ENCODE data around the gene ULBP1. TPM values are rescaled to one million over a fixed set of nuclear protein-coding genes. Genes with fewer than 3 reads are reported as not detected.
"Not testable (repeated sequence)": the region's sequence is repeated elsewhere in the genome, so short reads cannot be mapped to it uniquely, and the experiment has no call there.

The ULBP1 gene
- total RNA-seq, 4 donors from 2014 or later = not detected

DNA sequence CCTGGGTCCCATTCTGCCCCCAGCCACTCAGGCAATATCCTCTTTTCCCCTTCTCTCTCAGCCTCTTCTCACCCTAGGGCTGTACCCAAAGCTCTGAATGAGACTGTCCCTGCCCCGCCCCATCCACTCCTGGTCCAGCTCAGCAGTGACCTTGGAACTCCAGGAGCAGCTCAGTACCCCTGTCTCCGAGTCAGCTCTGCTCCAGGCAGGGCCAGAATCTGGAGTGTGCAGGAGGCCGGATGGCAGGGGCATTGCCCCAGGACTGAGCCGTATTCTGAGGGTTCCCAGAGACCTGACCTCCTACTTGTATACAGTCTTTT lies 38.9 kb upstream of the ULBP1 start:
- Histone ChIP-seq H3K36me3 (no peaks in the 10 kb centered on the region), H3K27me3 (no peaks in the 10 kb centered on the region), H3K9me3 (no peaks in the 10 kb centered on the region), H3K4me3 (no peak overlapping the region), H3K27ac (no peak overlapping the region), H3K4me1 (peaks cover 3 to 12% (median 9%) of the 10 kb centered on the region in 4 donors)
- no peak for DNase-seq
- TF ChIP-seq, protein P1, sequence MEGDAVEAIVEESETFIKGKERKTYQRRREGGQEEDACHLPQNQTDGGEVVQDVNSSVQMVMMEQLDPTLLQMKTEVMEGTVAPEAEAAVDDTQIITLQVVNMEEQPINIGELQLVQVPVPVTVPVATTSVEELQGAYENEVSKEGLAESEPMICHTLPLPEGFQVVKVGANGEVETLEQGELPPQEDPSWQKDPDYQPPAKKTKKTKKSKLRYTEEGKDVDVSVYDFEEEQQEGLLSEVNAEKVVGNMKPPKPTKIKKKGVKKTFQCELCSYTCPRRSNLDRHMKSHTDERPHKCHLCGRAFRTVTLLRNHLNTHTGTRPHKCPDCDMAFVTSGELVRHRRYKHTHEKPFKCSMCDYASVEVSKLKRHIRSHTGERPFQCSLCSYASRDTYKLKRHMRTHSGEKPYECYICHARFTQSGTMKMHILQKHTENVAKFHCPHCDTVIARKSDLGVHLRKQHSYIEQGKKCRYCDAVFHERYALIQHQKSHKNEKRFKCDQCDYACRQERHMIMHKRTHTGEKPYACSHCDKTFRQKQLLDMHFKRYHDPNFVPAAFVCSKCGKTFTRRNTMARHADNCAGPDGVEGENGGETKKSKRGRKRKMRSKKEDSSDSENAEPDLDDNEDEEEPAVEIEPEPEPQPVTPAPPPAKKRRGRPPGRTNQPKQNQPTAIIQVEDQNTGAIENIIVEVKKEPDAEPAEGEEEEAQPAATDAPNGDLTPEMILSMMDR (IDR thresholded peaks at IDR 0.05) = no peak
- no peak for TF ChIP-seq POLR2A (IDR thresholded peaks at IDR 0.05)

DNA sequence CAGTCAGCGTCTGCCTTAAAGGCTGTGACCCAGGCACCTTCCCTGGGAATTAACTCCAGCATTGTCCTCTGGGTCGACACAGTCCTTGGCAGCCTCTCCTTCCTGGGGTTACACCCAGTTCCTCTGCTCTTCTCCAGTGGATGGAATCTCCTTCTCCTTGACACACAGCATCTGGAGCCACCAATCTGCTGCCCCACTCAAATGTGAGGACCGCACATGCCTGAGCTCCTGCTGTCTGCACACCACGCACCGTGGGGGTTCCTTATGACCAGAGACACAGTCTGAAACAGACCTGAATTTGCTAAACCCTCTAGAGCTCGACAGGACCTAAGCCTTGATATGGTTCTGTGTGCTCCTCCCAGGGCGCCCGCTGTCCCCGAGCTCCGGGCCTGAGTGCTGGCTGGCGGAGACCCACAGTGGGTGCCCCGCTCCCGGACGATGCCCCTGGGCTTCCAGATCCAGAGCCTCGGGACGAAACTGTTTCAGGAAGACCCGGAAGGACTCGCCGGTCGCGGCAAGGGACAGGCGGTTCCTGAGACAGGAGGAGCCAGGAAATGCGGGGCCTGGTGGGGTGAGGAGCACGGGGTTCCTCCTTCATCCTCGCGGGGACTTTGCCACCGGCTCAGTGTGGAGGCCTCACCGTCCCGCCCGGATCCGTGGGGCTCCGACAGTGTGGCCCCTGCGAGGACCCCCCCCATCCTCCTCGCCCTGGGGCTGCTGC lies 38.3 kb upstream of the ULBP1 start:
- DNase-seq = no peak
- no peak for TF ChIP-seq POLR2A (IDR thresholded peaks at IDR 0.05)
- TF ChIP-seq, protein P1 (IDR thresholded peaks at IDR 0.05) = no peak
- Histone ChIP-seq H3K4me3 (peak overlapping the region; percentile 23 to 57 (median 38)), H3K36me3 (no peaks in the 10 kb centered on the region), H3K9me3 (no peaks in the 10 kb centered on the region), H3K27ac (no peak overlapping the region), H3K4me1 (peaks cover 3 to 12% (median 9%) of the 10 kb centered on the region in 4 donors), H3K27me3 (no peaks in the 10 kb centered on the region)

DNA sequence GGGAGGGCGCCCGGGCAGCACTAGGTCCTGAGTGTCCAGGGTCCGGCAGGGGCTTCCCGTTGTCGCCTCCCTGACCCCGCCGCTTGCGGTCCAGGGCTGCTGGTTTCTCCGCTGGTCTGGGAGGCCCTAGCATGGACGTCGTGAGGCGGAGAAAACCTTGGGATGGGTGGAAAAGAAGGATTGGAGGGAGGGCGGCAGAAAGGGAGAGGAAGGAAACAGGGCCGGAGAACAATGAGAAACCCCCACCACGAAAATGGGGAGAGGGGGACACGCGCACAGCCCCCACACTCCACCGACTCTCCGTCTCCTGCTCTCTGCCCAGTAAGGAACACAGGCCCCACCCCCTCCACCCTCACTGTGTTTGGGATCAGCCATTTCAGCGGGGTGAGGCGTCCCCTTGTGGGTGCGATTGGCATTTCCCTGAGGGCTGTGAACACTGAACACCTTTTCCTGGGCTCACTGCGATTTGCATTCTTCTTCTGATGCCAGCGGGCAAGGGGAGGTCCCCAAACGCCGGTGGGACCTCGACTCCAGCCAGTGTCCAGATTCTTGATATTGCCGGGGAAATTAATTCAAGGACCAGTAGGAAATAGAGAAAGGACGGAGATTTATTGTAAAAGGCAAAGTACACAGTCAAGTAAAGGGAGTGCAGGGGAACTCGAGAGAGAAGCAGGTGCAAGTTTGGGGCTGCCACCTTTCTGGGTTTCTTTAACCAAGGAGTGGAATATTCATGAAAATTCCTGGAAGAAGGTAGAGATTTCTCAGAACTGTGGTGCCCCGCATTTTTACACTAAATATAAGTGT lies 37.6 kb upstream of the ULBP1 start:
- Histone ChIP-seq H3K36me3 (no peaks in the 10 kb centered on the region), H3K9me3 (no peaks in the 10 kb centered on the region), H3K27ac (no peak overlapping the region), H3K4me1 (peaks cover 3 to 12% (median 9%) of the 10 kb centered on the region in 4 donors), H3K4me3 (peak overlapping the region; percentile 23 to 57 (median 38)), H3K27me3 (no peaks in the 10 kb centered on the region)
- TF ChIP-seq, protein P1 (IDR thresholded peaks at IDR 0.05) = peak; percentile 54 to 96 (median 88)
- TF ChIP-seq POLR2A (IDR thresholded peaks at IDR 0.05) = no peak
- DNase-seq = peak; percentile 70 to 94 (median 90)

DNA sequence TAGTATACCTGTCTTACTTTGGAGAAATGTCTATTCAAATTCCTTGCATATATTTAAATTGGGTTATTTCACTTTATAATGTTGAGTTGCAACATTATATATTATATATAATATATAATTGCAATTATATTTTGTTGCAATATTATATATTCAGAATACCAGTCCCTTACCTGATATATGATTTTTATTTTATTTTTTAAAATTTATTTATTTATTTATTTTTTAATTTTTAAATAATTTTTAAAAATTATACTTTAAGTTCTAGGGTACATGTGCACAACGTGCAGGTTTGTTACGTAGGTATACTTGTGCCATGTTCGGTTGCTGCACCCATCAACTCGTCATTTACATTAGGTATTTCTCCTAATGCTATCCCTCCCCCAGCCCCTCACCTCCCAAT lies 36.7 kb upstream of the ULBP1 start:
- peaks cover 3 to 12% (median 9%) of the 10 kb centered on the region in 4 donors for H3K4me1 ChIP-seq
- not testable (repeated sequence) for H3K36me3 ChIP-seq, H3K27me3 ChIP-seq, DNase-seq, H3K4me3 ChIP-seq, H3K9me3 ChIP-seq, H3K27ac ChIP-seq

DNA sequence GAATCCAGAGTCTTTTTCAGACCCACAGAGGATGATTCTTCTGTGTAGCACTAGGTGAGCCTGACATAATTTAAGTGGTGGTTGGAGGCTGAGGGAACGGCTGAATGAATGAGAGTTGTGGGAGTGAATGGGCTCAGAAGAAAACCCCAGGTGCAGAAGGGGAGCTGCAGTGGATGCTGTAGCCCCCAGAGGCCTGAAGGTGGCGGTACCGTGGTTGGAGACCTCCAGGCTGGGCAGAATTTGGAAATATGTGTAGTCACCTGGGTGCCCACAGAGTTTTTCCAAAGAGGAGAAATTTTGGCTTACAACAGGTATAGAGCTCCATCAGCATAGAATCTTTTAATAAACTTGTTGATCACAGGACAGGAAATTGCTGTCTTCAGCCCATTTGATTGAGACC lies 34.3 kb upstream of the ULBP1 start:
- TF ChIP-seq, protein P1 (IDR thresholded peaks at IDR 0.05) = peak in 1 of 6 experiments; percentile 15
- no peak for TF ChIP-seq POLR2A (IDR thresholded peaks at IDR 0.05)
- Histone ChIP-seq H3K36me3 (no peaks in the 10 kb centered on the region), H3K27me3 (no peaks in the 10 kb centered on the region), H3K4me3 (no peak overlapping the region), H3K27ac (no peak overlapping the region), H3K4me1 (peaks cover 0 to 8% (median 5%) of the 10 kb centered on the region in 4 donors), H3K9me3 (no peaks in the 10 kb centered on the region)
- no peak for DNase-seq

DNA sequence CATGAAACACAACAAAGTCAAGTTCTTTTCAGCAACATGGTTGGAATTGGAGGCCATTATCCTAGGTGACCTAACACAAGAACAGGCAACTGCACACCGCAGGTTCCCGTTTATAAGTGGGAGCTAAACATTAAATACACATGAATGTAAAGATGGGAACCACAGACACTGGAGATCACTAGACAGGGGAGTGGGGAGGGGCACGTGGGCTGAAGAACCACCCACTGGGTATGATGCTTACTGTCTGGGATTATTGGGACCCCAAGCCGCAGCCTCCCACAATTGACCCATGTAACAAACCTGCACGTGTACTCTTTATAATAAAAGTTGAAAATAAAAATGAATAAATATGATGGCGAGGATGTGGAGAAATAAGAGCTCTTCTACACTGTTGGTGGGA lies 32.2 kb upstream of the ULBP1 start:
- Histone ChIP-seq H3K4me3 (no peak overlapping the region), H3K27ac (no peak overlapping the region), H3K27me3 (no peaks in the 10 kb centered on the region), H3K4me1 (no peaks in the 10 kb centered on the region), H3K9me3 (no peaks in the 10 kb centered on the region), H3K36me3 (no peaks in the 10 kb centered on the region)
- DNase-seq = no peak
- TF ChIP-seq, protein P1 (IDR thresholded peaks at IDR 0.05) = no peak
- no peak for TF ChIP-seq POLR2A (IDR thresholded peaks at IDR 0.05)
